22Rv1 (cell line): ENCODE data around the gene MAP1LC3B2.

Experiments used
- CTCF ChIP-seq: fragments of 450-650 bp; IDR thresholded peaks from 2 replicates; pipeline ENCODE4 v1.5.1; 2017; ENCODE audit warnings: mild to moderate bottlenecking
- ZFX ChIP-seq: fragments of 450-650 bp; IDR thresholded peaks from 2 replicates; pipeline ENCODE4 v1.6.1; 2017; ENCODE audit warnings: antibody characterized with exemption, borderline replicate concordance

GRCh38 chr12:116520225-116520760, 38.9 kb upstream of the MAP1LC3B2 start:
- TF ChIP-seq CTCF: no peak
- no peak for TF ChIP-seq ZFX
